ENCODE measurements around the gene SNX32. TPM values are rescaled to one million over a fixed set of nuclear protein-coding genes. Genes with fewer than 3 reads are reported as not detected.
"Not testable (repeated sequence)": the region's sequence is repeated elsewhere in the genome, so short reads cannot be mapped to it uniquely, and the experiment has no call there.

The SNX32 gene
- total RNA-seq, 1 donor from 2014 or later: 0.13 TPM

- DNase-seq (ENCODE audit: low read depth in 2 of 2): no peak
These were observed 10.8 kb upstream of the SNX32 start for GRCh38 chr11:65822776-65823528.

GRCh38 chr11:65826984-65827735 is 6.6 kb upstream of the SNX32 start:
- DNase-seq (ENCODE audit: low read depth in 2 of 2): no peak

- no peak for DNase-seq (ENCODE audit: low read depth in 2 of 2)
These were observed 4.3 kb upstream of the SNX32 start for GRCh38 chr11:65829459-65829858.

GRCh38 chr11:65832231-65832630 is 1.5 kb upstream of the SNX32 start:
- DNase-seq (ENCODE audit: low read depth in 2 of 2): not testable (repeated sequence)

- no peak for DNase-seq (ENCODE audit: low read depth in 2 of 2)
These were observed 439 bp downstream of the SNX32 start for GRCh38 chr11:65834202-65834601.

GRCh38 chr11:65842144-65842543 is 8.4 kb downstream of the SNX32 start:
- DNase-seq (ENCODE audit: low read depth in 2 of 2): no peak

GRCh38 chr11:65843811-65844210 is 10.0 kb downstream of the SNX32 start:
- no peak for DNase-seq (ENCODE audit: low read depth in 2 of 2)

- DNase-seq (ENCODE audit: low read depth in 2 of 2): no peak
These were observed 10.6 kb downstream of the SNX32 start for GRCh38 chr11:65844231-65844872.

- DNase-seq (ENCODE audit: low read depth in 2 of 2): no peak
These were observed 14.0 kb downstream of the SNX32 start for GRCh38 chr11:65847746-65848145.

- not testable (repeated sequence) for DNase-seq (ENCODE audit: low read depth in 2 of 2)
These were observed 14.9 kb downstream of the SNX32 start for GRCh38 chr11:65848693-65849092.

- DNase-seq (ENCODE audit: low read depth in 2 of 2): no peak
These were observed 15.6 kb downstream of the SNX32 start for GRCh38 chr11:65849366-65849765.

- DNase-seq (ENCODE audit: low read depth in 2 of 2): no peak
These were observed 16.0 kb downstream of the SNX32 start for GRCh38 chr11:65849771-65850216.

GRCh38 chr11:65850217-65851082 is 16.7 kb downstream of the SNX32 start:
- DNase-seq (ENCODE audit: low read depth in 2 of 2): no peak

GRCh38 chr11:65851083-65851579 is 17.4 kb downstream of the SNX32 start:
- DNase-seq (ENCODE audit: low read depth in 2 of 2): no peak

GRCh38 chr11:65851811-65852507 is 18.2 kb downstream of the SNX32 start:
- no peak for DNase-seq (ENCODE audit: low read depth in 2 of 2)

GRCh38 chr11:65852508-65853245 is 18.9 kb downstream of the SNX32 start:
- DNase-seq (ENCODE audit: low read depth in 2 of 2): no peak

GRCh38 chr11:65853246-65853979 is 19.6 kb downstream of the SNX32 start:
- DNase-seq (ENCODE audit: low read depth in 2 of 2): no peak

- DNase-seq (ENCODE audit: low read depth in 2 of 2): no peak
These were observed 20.4 kb downstream of the SNX32 start for GRCh38 chr11:65854161-65854592.

All from dermis microvascular lymphatic vessel endothelial cell (primary cell).